ENCODE results near the gene PPP1CB.
A peak's percentile ranks its signal among the peaks of the same experiment; 100 is the strongest.

Gene PPP1CB

GRCh38 chr2:28809927-28810326 lies 58.3 kb downstream of the PPP1CB start:
- peaks cover 10 to 12% of the 10 kb centered on the region in 2 donors for H3K4me1 ChIP-seq (ENCODE audit: control insufficient read depth in 2 of 2, insufficient read depth in 2 of 2, low read length in 2 of 2)
- no peaks in the 10 kb centered on the region for H3K27me3 ChIP-seq (ENCODE audit: control insufficient read depth in 2 of 2, insufficient read depth in 2 of 2, low read length in 2 of 2)
- H3K4me3 ChIP-seq (ENCODE audit: low read length in 2 of 2) = peak overlapping the region; percentile 57 to 63
- no peaks in the 10 kb centered on the region for H3K9me3 ChIP-seq (ENCODE audit: control insufficient read depth in 2 of 2, low read length in 2 of 2)
- H3K27ac ChIP-seq (ENCODE audit: low read depth in 2 of 2, low read length in 2 of 2) = no peak overlapping the region
- peaks cover 3 to 5% of the 10 kb centered on the region in 2 donors for H3K36me3 ChIP-seq (ENCODE audit: control insufficient read depth in 2 of 2, insufficient read depth in 2 of 2, low read length in 2 of 2)
- peak overlapping the region in 1 of 2 donors; percentile 18 for H3K9ac ChIP-seq (ENCODE audit: low read depth in 1 of 2, low read length in 2 of 2)

DNA sequence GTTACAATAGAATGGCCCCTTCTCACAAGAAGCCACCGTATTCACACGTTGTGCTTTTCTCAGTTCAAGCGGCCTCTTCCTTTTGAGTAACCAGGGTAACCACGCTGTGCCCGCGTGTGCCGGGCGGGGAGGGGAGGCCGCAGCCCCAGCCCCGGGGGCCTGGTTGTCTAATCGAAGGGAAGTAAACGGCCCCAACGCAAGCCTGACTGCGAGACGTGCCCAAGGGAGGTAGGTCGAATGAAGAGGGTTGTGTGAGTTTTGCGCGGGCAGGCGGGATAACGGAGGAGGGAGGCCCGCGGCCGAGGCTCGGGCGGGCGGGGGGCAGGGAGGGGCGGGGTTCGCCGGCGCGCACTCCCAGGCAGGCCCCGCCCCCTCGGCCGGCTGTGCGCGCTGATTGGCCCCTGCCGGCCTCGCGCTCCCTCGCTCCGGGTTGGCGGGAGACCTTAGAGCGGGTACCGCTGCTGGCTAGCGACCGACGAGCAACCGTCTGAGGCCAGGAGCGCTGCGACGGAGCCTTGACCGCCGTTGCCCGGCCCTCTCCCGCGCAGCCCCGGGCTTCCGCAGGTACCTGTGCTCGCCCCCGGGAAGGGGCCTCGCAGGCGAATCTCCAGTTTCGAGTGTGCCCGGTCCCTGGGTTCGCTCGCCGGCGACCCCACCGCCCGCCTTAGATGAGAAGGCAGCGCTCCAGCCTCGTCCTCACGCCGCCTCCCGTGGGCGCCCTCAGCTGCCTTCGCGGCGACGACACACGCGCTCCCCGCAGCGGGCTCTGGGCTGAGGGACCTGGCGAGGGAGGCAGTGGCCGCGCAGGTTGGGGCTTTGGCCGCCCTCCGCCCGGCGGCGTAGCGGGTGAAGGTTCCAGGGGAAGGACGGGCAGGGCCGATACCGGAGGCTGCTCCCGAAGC lies 59.0 kb downstream of the PPP1CB start, which contains the start of gene SPDYA:
Gene SPDYA, plus strand, starts transcription at position 451 of the 902 bp plus-strand sequence. CDS start 5,181 bp downstream, outside the sequence.
- H3K9ac ChIP-seq (ENCODE audit: low read depth in 1 of 2, low read length in 2 of 2) = peak within 1 kb of the TSS; percentile 18 to 26
- peaks cover under 1 to 3% of the 10 kb centered on the region in 2 donors for H3K36me3 ChIP-seq (ENCODE audit: control insufficient read depth in 2 of 2, insufficient read depth in 2 of 2, low read length in 2 of 2)
- peaks cover 10 to 12% of the 10 kb centered on the region in 2 donors for H3K4me1 ChIP-seq (ENCODE audit: control insufficient read depth in 2 of 2, insufficient read depth in 2 of 2, low read length in 2 of 2)
- peak within 1 kb of the TSS; percentile 59 to 63 for H3K4me3 ChIP-seq (ENCODE audit: low read length in 2 of 2)
- no peaks in the 10 kb centered on the region for H3K27me3 ChIP-seq (ENCODE audit: control insufficient read depth in 2 of 2, insufficient read depth in 2 of 2, low read length in 2 of 2)
- no peaks in the 10 kb centered on the region for H3K9me3 ChIP-seq (ENCODE audit: control insufficient read depth in 2 of 2, low read length in 2 of 2)
- H3K27ac ChIP-seq (ENCODE audit: low read depth in 2 of 2, low read length in 2 of 2) = no peak within 1 kb of the TSS

- Histone ChIP-seq H3K4me1 (ENCODE audit: control insufficient read depth in 2 of 2, insufficient read depth in 2 of 2, low read length in 2 of 2) (no peaks in the 10 kb centered on the region), H3K9me3 (ENCODE audit: control insufficient read depth in 2 of 2, low read length in 2 of 2) (no peaks in the 10 kb centered on the region), H3K27me3 (ENCODE audit: control insufficient read depth in 2 of 2, insufficient read depth in 2 of 2, low read length in 2 of 2) (no peaks in the 10 kb centered on the region), H3K36me3 (ENCODE audit: control insufficient read depth in 2 of 2, insufficient read depth in 2 of 2, low read length in 2 of 2) (no peaks in the 10 kb centered on the region), H3K27ac (ENCODE audit: low read depth in 2 of 2, low read length in 2 of 2) (no peak overlapping the region), H3K4me3 (ENCODE audit: low read length in 2 of 2) (no peak overlapping the region), H3K9ac (ENCODE audit: low read depth in 1 of 2, low read length in 2 of 2) (no peak overlapping the region)
Observed at GRCh38 chr2:28818053-28818452, 66.4 kb downstream of the PPP1CB start.

DNA sequence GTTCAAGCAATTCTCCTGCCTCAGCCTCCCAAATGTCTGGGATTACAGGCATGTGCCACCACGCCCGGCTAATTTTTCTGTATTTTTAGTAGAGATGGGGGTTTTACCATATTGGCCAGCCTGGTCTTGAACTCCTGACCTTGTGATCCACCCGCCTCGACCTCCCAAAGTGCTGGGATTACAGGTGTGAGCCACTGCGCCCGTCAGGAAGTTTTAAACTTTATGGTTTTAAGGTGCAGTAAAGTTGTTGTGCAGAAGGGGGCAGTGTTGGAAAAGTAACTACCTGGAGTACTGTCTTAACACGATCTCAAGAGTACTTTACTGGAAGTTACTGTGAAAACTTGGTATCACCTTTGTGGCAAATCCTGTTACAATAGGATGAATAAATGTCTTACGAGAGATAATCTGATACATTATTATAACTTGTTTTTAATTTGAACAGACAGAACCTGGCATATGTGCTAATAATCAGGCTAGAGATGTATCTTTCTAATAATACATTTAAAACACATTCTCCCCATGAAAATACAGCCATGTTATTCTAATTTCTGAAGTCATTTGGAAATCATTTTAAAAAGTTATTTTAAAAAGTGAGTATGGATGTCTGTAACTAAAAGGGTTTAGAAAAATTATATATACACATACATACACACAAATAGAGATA lies 69.8 kb downstream of the PPP1CB start:
- H3K27ac ChIP-seq (ENCODE audit: low read depth in 2 of 2, low read length in 2 of 2) = no peak overlapping the region
- H3K9me3 ChIP-seq (ENCODE audit: control insufficient read depth in 2 of 2, low read length in 2 of 2) = no peaks in the 10 kb centered on the region
- H3K4me1 ChIP-seq (ENCODE audit: control insufficient read depth in 2 of 2, insufficient read depth in 2 of 2, low read length in 2 of 2) = no peaks in the 10 kb centered on the region
- no peaks in the 10 kb centered on the region for H3K36me3 ChIP-seq (ENCODE audit: control insufficient read depth in 2 of 2, insufficient read depth in 2 of 2, low read length in 2 of 2)
- no peak overlapping the region for H3K4me3 ChIP-seq (ENCODE audit: low read length in 2 of 2)
- H3K9ac ChIP-seq (ENCODE audit: low read depth in 1 of 2, low read length in 2 of 2) = no peak overlapping the region
- H3K27me3 ChIP-seq (ENCODE audit: control insufficient read depth in 2 of 2, insufficient read depth in 2 of 2, low read length in 2 of 2) = no peaks in the 10 kb centered on the region

- Histone ChIP-seq H3K36me3 (ENCODE audit: control insufficient read depth in 2 of 2, insufficient read depth in 2 of 2, low read length in 2 of 2) (no peaks in the 10 kb centered on the region), H3K27ac (ENCODE audit: low read depth in 2 of 2, low read length in 2 of 2) (no peak overlapping the region), H3K9me3 (ENCODE audit: control insufficient read depth in 2 of 2, low read length in 2 of 2) (no peaks in the 10 kb centered on the region), H3K4me1 (ENCODE audit: control insufficient read depth in 2 of 2, insufficient read depth in 2 of 2, low read length in 2 of 2) (no peaks in the 10 kb centered on the region), H3K4me3 (ENCODE audit: low read length in 2 of 2) (no peak overlapping the region), H3K9ac (ENCODE audit: low read depth in 1 of 2, low read length in 2 of 2) (no peak overlapping the region), H3K27me3 (ENCODE audit: control insufficient read depth in 2 of 2, insufficient read depth in 2 of 2, low read length in 2 of 2) (no peaks in the 10 kb centered on the region)
Observed at GRCh38 chr2:28822036-28822435, 70.4 kb downstream of the PPP1CB start.

DNA sequence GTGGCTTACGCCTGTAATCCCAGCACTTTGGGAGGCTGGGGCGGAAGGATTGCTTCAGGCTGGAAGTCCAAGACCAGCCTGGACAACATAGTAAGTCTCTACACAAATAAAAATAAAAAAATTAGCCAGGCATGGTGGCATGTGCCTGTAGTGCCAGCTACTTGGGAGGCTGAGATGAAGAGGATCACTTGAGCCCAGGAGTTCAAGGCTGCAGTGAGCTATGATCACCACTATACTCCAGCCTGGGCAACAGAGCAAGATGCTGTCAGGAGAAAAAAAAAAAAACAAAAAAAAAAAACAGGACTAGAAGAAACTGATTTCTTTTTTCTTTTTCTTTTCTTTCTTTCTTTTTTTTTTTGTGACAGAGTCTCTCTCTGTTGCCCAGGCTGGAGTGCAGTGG lies 72.6 kb downstream of the PPP1CB start:
- no peak overlapping the region for H3K9ac ChIP-seq (ENCODE audit: low read depth in 1 of 2, low read length in 2 of 2)
- H3K4me1 ChIP-seq (ENCODE audit: control insufficient read depth in 2 of 2, insufficient read depth in 2 of 2, low read length in 2 of 2) = no peaks in the 10 kb centered on the region
- H3K9me3 ChIP-seq (ENCODE audit: control insufficient read depth in 2 of 2, low read length in 2 of 2) = no peaks in the 10 kb centered on the region
- no peaks in the 10 kb centered on the region for H3K27me3 ChIP-seq (ENCODE audit: control insufficient read depth in 2 of 2, insufficient read depth in 2 of 2, low read length in 2 of 2)
- H3K36me3 ChIP-seq (ENCODE audit: control insufficient read depth in 2 of 2, insufficient read depth in 2 of 2, low read length in 2 of 2) = no peaks in the 10 kb centered on the region
- H3K27ac ChIP-seq (ENCODE audit: low read depth in 2 of 2, low read length in 2 of 2) = no peak overlapping the region
- H3K4me3 ChIP-seq (ENCODE audit: low read length in 2 of 2) = no peak overlapping the region

DNA sequence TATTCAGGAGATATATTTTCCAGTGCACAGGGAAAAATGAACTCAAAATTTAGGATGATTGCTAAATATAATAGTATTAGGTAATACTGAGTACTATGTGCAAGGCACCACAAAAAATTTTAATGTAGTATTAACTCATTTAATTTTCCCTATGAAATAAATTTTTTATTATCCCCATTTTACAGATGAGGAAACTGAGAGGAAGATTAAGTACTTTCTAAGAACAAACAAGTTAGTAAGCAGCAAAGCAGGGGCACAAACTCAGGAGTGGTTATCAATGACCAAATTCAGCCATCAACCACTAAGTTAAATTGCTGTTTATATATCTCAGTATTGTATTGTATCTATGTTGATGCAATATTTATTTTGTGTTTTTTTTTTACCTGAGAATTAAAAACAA lies 73.2 kb downstream of the PPP1CB start:
- Histone ChIP-seq H3K36me3 (ENCODE audit: control insufficient read depth in 2 of 2, insufficient read depth in 2 of 2, low read length in 2 of 2) (no peaks in the 10 kb centered on the region), H3K27me3 (ENCODE audit: control insufficient read depth in 2 of 2, insufficient read depth in 2 of 2, low read length in 2 of 2) (no peaks in the 10 kb centered on the region), H3K27ac (ENCODE audit: low read depth in 2 of 2, low read length in 2 of 2) (no peak overlapping the region), H3K9ac (ENCODE audit: low read depth in 1 of 2, low read length in 2 of 2) (no peak overlapping the region), H3K4me1 (ENCODE audit: control insufficient read depth in 2 of 2, insufficient read depth in 2 of 2, low read length in 2 of 2) (no peaks in the 10 kb centered on the region), H3K4me3 (ENCODE audit: low read length in 2 of 2) (no peak overlapping the region), H3K9me3 (ENCODE audit: control insufficient read depth in 2 of 2, low read length in 2 of 2) (no peaks in the 10 kb centered on the region)

- Histone ChIP-seq H3K9me3 (ENCODE audit: control insufficient read depth in 2 of 2, low read length in 2 of 2) (no peaks in the 10 kb centered on the region), H3K4me1 (ENCODE audit: control insufficient read depth in 2 of 2, insufficient read depth in 2 of 2, low read length in 2 of 2) (no peaks in the 10 kb centered on the region), H3K9ac (ENCODE audit: low read depth in 1 of 2, low read length in 2 of 2) (no peak overlapping the region), H3K27ac (ENCODE audit: low read depth in 2 of 2, low read length in 2 of 2) (no peak overlapping the region), H3K27me3 (ENCODE audit: control insufficient read depth in 2 of 2, insufficient read depth in 2 of 2, low read length in 2 of 2) (no peaks in the 10 kb centered on the region), H3K4me3 (ENCODE audit: low read length in 2 of 2) (no peak overlapping the region), H3K36me3 (ENCODE audit: control insufficient read depth in 2 of 2, insufficient read depth in 2 of 2, low read length in 2 of 2) (no peaks in the 10 kb centered on the region)
Observed at GRCh38 chr2:28828382-28828781, 76.8 kb downstream of the PPP1CB start.

DNA sequence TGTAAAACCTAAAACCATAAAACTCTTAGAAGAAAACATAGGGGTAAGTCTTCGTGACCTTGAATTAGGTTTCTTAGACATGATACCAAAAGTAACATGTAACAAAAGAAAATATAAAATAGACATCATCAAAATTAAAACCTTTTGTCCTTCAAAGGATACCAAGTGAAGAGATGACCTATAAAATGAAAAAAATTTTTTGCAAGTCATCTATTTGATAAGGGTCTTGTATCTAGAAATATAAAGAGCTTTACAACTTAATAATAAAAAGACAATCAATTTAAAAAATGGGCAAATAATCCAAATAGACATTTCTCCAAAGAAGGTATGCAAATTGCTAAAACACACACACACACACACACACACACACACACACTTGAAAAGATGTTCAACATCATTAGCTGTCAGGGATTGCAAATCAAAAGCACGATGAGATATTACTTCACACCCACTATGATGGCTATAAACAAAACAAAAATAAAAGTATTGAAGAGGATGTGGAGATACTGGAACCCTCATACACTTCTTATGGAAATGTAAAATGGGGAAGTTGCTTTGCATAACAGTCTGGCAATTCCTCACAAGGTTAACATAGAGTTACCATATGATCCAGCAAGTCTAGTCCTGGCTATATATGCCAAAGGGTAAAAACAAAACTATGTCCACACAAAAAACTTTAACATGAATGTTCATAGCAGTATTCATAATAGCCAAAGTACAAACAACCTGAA lies 82.3 kb downstream of the PPP1CB start:
- Histone ChIP-seq H3K27me3 (ENCODE audit: control insufficient read depth in 2 of 2, insufficient read depth in 2 of 2, low read length in 2 of 2) (no peaks in the 10 kb centered on the region), H3K9me3 (ENCODE audit: control insufficient read depth in 2 of 2, low read length in 2 of 2) (no peaks in the 10 kb centered on the region), H3K4me1 (ENCODE audit: control insufficient read depth in 2 of 2, insufficient read depth in 2 of 2, low read length in 2 of 2) (no peaks in the 10 kb centered on the region), H3K9ac (ENCODE audit: low read depth in 1 of 2, low read length in 2 of 2) (no peak overlapping the region), H3K4me3 (ENCODE audit: low read length in 2 of 2) (no peak overlapping the region), H3K27ac (ENCODE audit: low read depth in 2 of 2, low read length in 2 of 2) (no peak overlapping the region), H3K36me3 (ENCODE audit: control insufficient read depth in 2 of 2, insufficient read depth in 2 of 2, low read length in 2 of 2) (no peaks in the 10 kb centered on the region)

- H3K9ac ChIP-seq (ENCODE audit: low read depth in 1 of 2, low read length in 2 of 2) = no peak overlapping the region
- H3K36me3 ChIP-seq (ENCODE audit: control insufficient read depth in 2 of 2, insufficient read depth in 2 of 2, low read length in 2 of 2) = no peaks in the 10 kb centered on the region
- H3K4me3 ChIP-seq (ENCODE audit: low read length in 2 of 2) = no peak overlapping the region
- H3K4me1 ChIP-seq (ENCODE audit: control insufficient read depth in 2 of 2, insufficient read depth in 2 of 2, low read length in 2 of 2) = no peaks in the 10 kb centered on the region
- H3K27me3 ChIP-seq (ENCODE audit: control insufficient read depth in 2 of 2, insufficient read depth in 2 of 2, low read length in 2 of 2) = no peaks in the 10 kb centered on the region
- no peak overlapping the region for H3K27ac ChIP-seq (ENCODE audit: low read depth in 2 of 2, low read length in 2 of 2)
- H3K9me3 ChIP-seq (ENCODE audit: control insufficient read depth in 2 of 2, low read length in 2 of 2) = no peaks in the 10 kb centered on the region
Observed at GRCh38 chr2:28835781-28836180, 84.2 kb downstream of the PPP1CB start.
